Inflammatory macrophage (primary cell): Measurements from ENCODE around the gene RNF20.

Experiments
- DNase-seq, 2 donors: peaks; one replicate each; pipeline ENCODE4 v3.0.0-alpha.2; 2020 to 2022

Gene RNF20

GRCh38 chr9:101590901-101591300 lies 57.2 kb downstream of the RNF20 start:
- DNase-seq: no peak

- no peak for DNase-seq
These were observed 58.3 kb downstream of the RNF20 start for GRCh38 chr9:101591787-101592446.

- no peak for DNase-seq
These were observed 59.1 kb downstream of the RNF20 start for GRCh38 chr9:101592788-101593187.

GRCh38 chr9:101593345-101593744 lies 59.7 kb downstream of the RNF20 start:
- no peak for DNase-seq

- no peak for DNase-seq
These were observed 61.1 kb downstream of the RNF20 start, which contains the start of gene PPP3R2 for GRCh38 chr9:101594796-101595195. Gene PPP3R2 (minus strand): TSS chr9:101594969. CDS start chr9:101594921, 48 bp downstream.

GRCh38 chr9:101601904-101602765 lies 68.5 kb downstream of the RNF20 start:
- DNase-seq: peak; percentile 51 to 52

- DNase-seq: no peak
These were observed 70.6 kb downstream of the RNF20 start for GRCh38 chr9:101604296-101604695.

GRCh38 chr9:101605547-101605946 lies 71.9 kb downstream of the RNF20 start:
- DNase-seq: no peak
